Measurements from ENCODE around the gene AGXT2. TPM values are rescaled to one million over a fixed set of nuclear protein-coding genes. Genes with fewer than 3 reads are reported as not detected.
"Not testable (repeated sequence)": the region's sequence is repeated elsewhere in the genome, so short reads cannot be mapped to it uniquely, and the experiment has no call there.

Gene AGXT2
- total RNA-seq, 1 donor from 2014 or later, result not detected

GRCh38 chr5:34982823-34983222, 64.9 kb downstream of the AGXT2 start:
- no peak for DNase-seq
- peaks cover 2% of the 10 kb centered on the region for H3K27me3 Mint-ChIP-seq (ENCODE audit: unreplicated experiment)
- H3K4me1 Mint-ChIP-seq (ENCODE audit: low read depth, unreplicated experiment), result no peaks in the 10 kb centered on the region
- no peak for TF ChIP-seq CTCF (IDR thresholded peaks at IDR 0.05; ENCODE audit: partially characterized antibody, unreplicated experiment)
- H3K27ac Mint-ChIP-seq (ENCODE audit: unreplicated experiment), result no peak overlapping the region
- peaks cover 10% of the 10 kb centered on the region for H3K36me3 Mint-ChIP-seq (ENCODE audit: unreplicated experiment)
- peaks cover 4% of the 10 kb centered on the region for H3K9me3 Mint-ChIP-seq (ENCODE audit: unreplicated experiment)
- no peak overlapping the region for H3K4me3 Mint-ChIP-seq (ENCODE audit: unreplicated experiment)

- Mint-ChIP-seq H3K4me1 (ENCODE audit: low read depth, unreplicated experiment) (no peaks in the 10 kb centered on the region), H3K27me3 (ENCODE audit: unreplicated experiment) (peaks cover 2% of the 10 kb centered on the region), H3K4me3 (ENCODE audit: unreplicated experiment) (no peak overlapping the region), H3K27ac (ENCODE audit: unreplicated experiment) (no peak overlapping the region), H3K9me3 (ENCODE audit: unreplicated experiment) (peaks cover 1% of the 10 kb centered on the region), H3K36me3 (ENCODE audit: unreplicated experiment) (no peaks in the 10 kb centered on the region)
- TF ChIP-seq CTCF (IDR thresholded peaks at IDR 0.05; ENCODE audit: partially characterized antibody, unreplicated experiment), result no peak
- DNase-seq, result no peak
Observed at GRCh38 chr5:34978681-34979080, 69.1 kb downstream of the AGXT2 start.

- Mint-ChIP-seq H3K36me3 (ENCODE audit: unreplicated experiment) (no peaks in the 10 kb centered on the region), H3K9me3 (ENCODE audit: unreplicated experiment) (peaks cover 1% of the 10 kb centered on the region), H3K4me1 (ENCODE audit: low read depth, unreplicated experiment) (no peaks in the 10 kb centered on the region), H3K27me3 (ENCODE audit: unreplicated experiment) (peaks cover 2% of the 10 kb centered on the region), H3K4me3 (ENCODE audit: unreplicated experiment) (no peak overlapping the region), H3K27ac (ENCODE audit: unreplicated experiment) (no peak overlapping the region)
- TF ChIP-seq CTCF (IDR thresholded peaks at IDR 0.05; ENCODE audit: partially characterized antibody, unreplicated experiment), result no peak
- DNase-seq, result no peak
Observed at GRCh38 chr5:34977934-34978613, 69.7 kb downstream of the AGXT2 start.

GRCh38 chr5:34976347-34976746, 71.4 kb downstream of the AGXT2 start:
- Mint-ChIP-seq H3K9me3 (ENCODE audit: unreplicated experiment) (no peaks in the 10 kb centered on the region), H3K36me3 (ENCODE audit: unreplicated experiment) (no peaks in the 10 kb centered on the region), H3K4me3 (ENCODE audit: unreplicated experiment) (no peak overlapping the region), H3K27ac (ENCODE audit: unreplicated experiment) (no peak overlapping the region), H3K27me3 (ENCODE audit: unreplicated experiment) (no peaks in the 10 kb centered on the region), H3K4me1 (ENCODE audit: low read depth, unreplicated experiment) (no peaks in the 10 kb centered on the region)
- TF ChIP-seq CTCF (IDR thresholded peaks at IDR 0.05; ENCODE audit: partially characterized antibody, unreplicated experiment), result no peak
- no peak for DNase-seq

GRCh38 chr5:34971655-34972054, 76.1 kb downstream of the AGXT2 start:
- H3K27ac Mint-ChIP-seq (ENCODE audit: unreplicated experiment); H3K4me1 Mint-ChIP-seq (ENCODE audit: low read depth, unreplicated experiment); DNase-seq; H3K36me3 Mint-ChIP-seq (ENCODE audit: unreplicated experiment); H3K4me3 Mint-ChIP-seq (ENCODE audit: unreplicated experiment); H3K9me3 Mint-ChIP-seq (ENCODE audit: unreplicated experiment); H3K27me3 Mint-ChIP-seq (ENCODE audit: unreplicated experiment): not testable (repeated sequence)
